ENCODE measurements around the gene GAL3ST2.

Gene GAL3ST2

DNA sequence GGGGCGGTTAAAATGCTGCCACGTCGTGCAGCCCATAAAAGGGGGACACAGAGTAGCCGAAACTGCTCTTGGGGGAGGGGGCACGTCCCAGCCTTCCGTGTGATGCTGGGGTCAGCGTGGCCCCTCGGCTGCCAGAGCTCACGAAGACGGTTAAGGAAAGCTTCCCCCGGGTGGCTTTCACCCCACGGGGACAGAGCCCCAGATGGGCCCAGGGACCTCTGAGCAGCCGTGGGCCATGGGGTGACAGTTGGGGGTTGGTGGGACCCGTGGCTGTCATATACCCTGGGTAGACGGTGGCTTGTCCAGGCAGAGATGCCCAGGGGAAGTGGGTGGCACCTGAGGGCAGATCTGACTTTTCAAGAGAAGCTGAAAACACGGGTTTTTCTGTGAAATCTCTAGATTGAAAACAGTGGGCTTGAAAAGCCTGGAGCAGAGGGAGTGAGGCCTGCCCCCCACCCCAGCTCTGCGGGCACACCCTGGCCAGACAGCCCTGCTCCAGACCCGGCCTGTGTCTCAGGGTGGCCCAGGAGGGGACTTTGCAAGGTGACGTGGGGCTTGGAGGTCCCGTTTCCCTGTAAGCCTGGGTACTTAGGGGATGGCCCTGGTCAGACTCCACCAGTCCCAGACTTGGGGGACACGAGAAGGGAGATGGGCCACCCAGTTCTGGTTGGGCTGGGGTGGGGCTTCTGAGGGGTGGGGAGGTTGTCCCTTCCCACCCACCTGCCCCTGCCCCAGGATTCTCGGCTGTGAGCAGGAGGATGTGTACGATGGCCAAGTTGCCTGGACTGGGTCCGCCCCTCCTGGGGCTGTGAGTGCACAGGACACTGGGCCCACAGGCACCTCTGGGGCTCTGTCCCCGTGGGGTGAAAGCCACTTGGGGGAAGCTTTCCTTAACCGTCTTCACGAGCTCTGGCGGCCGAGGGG lies 33.0 kb downstream of the GAL3ST2 start:
- TF ChIP-seq CTCF (IDR thresholded peaks at IDR 0.05) = no peak
- Histone ChIP-seq H3K36me3 (no peaks in the 10 kb centered on the region), H3K9me3 (no peaks in the 10 kb centered on the region), H3K4me1 (ENCODE audit: control insufficient read depth in 1 of 2, insufficient read depth in 1 of 2, low read depth in 1 of 2, low read length in 1 of 2) (peaks cover 0 to 3% of the 10 kb centered on the region in 2 experiments), H3K27ac (no peak overlapping the region), H3K4me3 (ENCODE audit: low read depth in 1 of 2, low read length in 1 of 2) (no peak overlapping the region), H3K27me3 (peaks cover 5% of the 10 kb centered on the region)

DNA sequence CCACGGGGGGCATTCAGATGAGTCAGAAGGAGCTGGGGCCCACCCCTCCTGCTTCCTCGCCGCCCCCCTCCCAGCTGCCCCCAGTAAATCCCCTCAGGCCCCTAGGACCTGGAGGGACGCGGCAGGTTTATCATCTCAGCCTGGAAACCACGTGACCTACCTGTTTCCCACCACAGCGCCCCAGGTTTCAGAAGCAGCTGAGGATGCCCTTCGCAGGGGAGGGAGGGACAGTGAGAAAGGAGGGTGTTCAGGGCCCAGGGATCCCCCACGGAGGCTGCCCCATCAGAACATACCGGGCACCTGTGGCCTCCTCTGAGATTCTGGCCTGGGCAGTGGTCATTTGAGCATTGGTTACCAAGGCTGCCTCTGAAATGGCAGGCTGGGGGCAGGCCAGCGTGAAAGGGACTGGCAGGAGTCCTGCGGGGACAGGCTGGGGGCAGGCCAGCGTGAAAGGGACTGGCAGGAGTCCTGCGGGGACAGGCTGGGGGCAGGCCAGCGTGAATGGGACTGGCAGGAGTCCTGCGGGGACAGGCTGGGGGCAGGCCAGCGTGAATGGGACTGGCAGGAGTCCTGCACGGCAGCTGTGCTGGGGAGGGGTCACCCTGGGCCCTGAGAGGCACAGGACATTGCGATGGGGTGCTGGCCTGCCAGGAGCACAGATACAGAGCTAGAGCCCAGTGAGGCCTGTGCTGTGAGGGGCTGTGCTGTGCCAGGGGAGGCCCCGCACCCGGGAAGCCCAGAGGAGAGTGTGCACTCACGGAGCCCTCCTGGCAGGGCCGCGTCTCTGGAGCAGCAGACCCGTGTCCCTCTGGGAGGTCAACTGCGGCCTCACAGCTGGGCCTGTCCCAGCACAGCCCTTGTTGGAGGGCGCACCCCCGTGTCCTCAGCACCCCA lies 33.9 kb downstream of the GAL3ST2 start:
- no peaks in the 10 kb centered on the region for H3K36me3 ChIP-seq
- H3K27me3 ChIP-seq = no peaks in the 10 kb centered on the region
- H3K9me3 ChIP-seq = no peaks in the 10 kb centered on the region

GRCh38 chr2:241811201-241811951 lies 34.8 kb downstream of the GAL3ST2 start:
- no peak for TF ChIP-seq CTCF (IDR thresholded peaks at IDR 0.05)
- H3K9me3 ChIP-seq = no peaks in the 10 kb centered on the region
- H3K27me3 ChIP-seq = peaks cover 8% of the 10 kb centered on the region
- H3K36me3 ChIP-seq = no peaks in the 10 kb centered on the region
- no peaks in the 10 kb centered on the region for H3K4me1 ChIP-seq (ENCODE audit: control insufficient read depth in 1 of 2, insufficient read depth in 1 of 2, low read depth in 1 of 2, low read length in 1 of 2)
- H3K4me3 ChIP-seq (ENCODE audit: low read depth in 1 of 2, low read length in 1 of 2) = no peak overlapping the region
- H3K27ac ChIP-seq = no peak overlapping the region

More for the DNA sequence above, 33.9 kb downstream of the GAL3ST2 start:
- no peaks in the 10 kb centered on the region for H3K4me1 ChIP-seq (ENCODE audit: control insufficient read depth in 1 of 2, insufficient read depth in 1 of 2, low read depth in 1 of 2, low read length in 1 of 2)
- no peak for TF ChIP-seq CTCF (IDR thresholded peaks at IDR 0.05)
- H3K4me3 ChIP-seq (ENCODE audit: low read depth in 1 of 2, low read length in 1 of 2) = no peak overlapping the region
- H3K27ac ChIP-seq = no peak overlapping the region

DNA sequence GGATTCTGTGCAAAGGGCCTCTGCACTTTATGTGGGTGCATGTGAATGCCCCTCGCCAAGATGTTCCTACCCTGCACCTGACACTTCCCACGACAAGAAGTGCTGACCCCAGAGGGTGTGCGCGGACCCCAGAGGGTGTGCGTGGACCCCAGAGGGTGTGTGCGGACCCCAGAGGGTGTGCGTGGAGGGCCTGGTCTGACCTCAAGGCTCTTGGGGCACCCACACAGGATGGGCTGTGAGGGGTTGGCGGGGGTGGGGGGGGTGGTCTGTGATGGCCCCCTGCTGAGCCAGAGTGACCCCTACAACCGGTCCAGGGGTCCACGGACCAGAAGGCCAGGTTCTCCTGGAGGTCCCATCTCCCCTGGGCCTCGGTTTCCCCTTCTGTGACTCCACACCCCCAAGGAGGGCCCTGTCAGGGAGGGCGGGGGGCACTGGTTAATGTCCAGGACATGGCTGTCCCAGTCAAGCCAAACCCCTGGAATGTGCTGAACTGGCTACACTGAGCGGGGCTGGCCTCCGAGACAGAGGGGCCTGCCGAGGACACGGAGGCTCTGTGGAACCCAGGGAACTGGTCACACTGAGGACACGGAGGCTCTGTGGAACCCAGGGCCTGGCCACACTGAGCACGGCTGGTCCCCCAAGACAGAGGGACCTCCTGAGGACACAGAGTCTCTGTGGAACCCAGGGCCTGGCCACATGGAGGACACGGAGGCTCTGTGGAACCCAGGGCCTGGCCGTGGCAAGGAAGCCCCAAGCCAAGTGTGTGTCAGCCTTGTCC lies 35.5 kb downstream of the GAL3ST2 start:
- Histone ChIP-seq H3K9me3 (no peaks in the 10 kb centered on the region), H3K27ac (no peak overlapping the region), H3K4me3 (ENCODE audit: low read depth in 1 of 2, low read length in 1 of 2) (no peak overlapping the region), H3K4me1 (ENCODE audit: control insufficient read depth in 1 of 2, insufficient read depth in 1 of 2, low read depth in 1 of 2, low read length in 1 of 2) (no peaks in the 10 kb centered on the region), H3K27me3 (peaks cover 16% of the 10 kb centered on the region), H3K36me3 (no peaks in the 10 kb centered on the region)
- TF ChIP-seq CTCF (IDR thresholded peaks at IDR 0.05) = no peak

Data from neutrophil (primary cell).